ENCODE results near the gene RAB42. TPM values are rescaled to one million over a fixed set of nuclear protein-coding genes. Genes with fewer than 3 reads are reported as not detected.

RAB42 gene
- total RNA-seq, result 1 to 10 TPM; 1.5 to 2.0 TPM

- Histone ChIP-seq H3K27ac (peak within 1 kb of the TSS in 1 of 2 donors; percentile 51), H3K9me3 (no peaks in the 10 kb centered on the region), H3K4me1 (peaks cover 0 to 5% of the 10 kb centered on the region in 2 donors), H3K36me3 (no peaks in the 10 kb centered on the region), H3K27me3 (no peaks in the 10 kb centered on the region), H3K4me3 (peak within 1 kb of the TSS; percentile 49 to 63)
- no peak for TF ChIP-seq CTCF (IDR thresholded peaks at IDR 0.05)
- DNase-seq (ENCODE audit: low spot score), result no peak
Observed at GRCh38 chr1:28591708-28592320, at the start of gene RAB42. Gene RAB42 (plus strand): TSS chr1:28592265. CDS start chr1:28592512, 247 bp downstream.

- no peak for DNase-seq (ENCODE audit: low spot score)
- TF ChIP-seq CTCF (IDR thresholded peaks at IDR 0.05), result no peak
- H3K4me1 ChIP-seq, result no peaks in the 10 kb centered on the region
- H3K27ac ChIP-seq, result no peak overlapping the region
- no peaks in the 10 kb centered on the region for H3K36me3 ChIP-seq
- H3K4me3 ChIP-seq, result no peak overlapping the region
- no peaks in the 10 kb centered on the region for H3K27me3 ChIP-seq
- H3K9me3 ChIP-seq, result no peaks in the 10 kb centered on the region
Observed at GRCh38 chr1:28545246-28545628, 46.8 kb upstream of the RAB42 start.

- DNase-seq (ENCODE audit: low spot score), result no peak
- no peak overlapping the region for H3K4me3 ChIP-seq
- no peaks in the 10 kb centered on the region for H3K27me3 ChIP-seq
- no peaks in the 10 kb centered on the region for H3K36me3 ChIP-seq
- H3K27ac ChIP-seq, result no peak overlapping the region
- no peaks in the 10 kb centered on the region for H3K9me3 ChIP-seq
- TF ChIP-seq CTCF (IDR thresholded peaks at IDR 0.05), result no peak
- H3K4me1 ChIP-seq, result peaks cover 0 to 3% of the 10 kb centered on the region in 2 donors
Observed at GRCh38 chr1:28548318-28548717, 43.7 kb upstream of the RAB42 start.

- TF ChIP-seq CTCF (IDR thresholded peaks at IDR 0.05), result no peak
- no peak overlapping the region for H3K4me3 ChIP-seq
- H3K36me3 ChIP-seq, result peaks cover 7% of the 10 kb centered on the region
- DNase-seq (ENCODE audit: low spot score), result no peak
- H3K27ac ChIP-seq, result no peak overlapping the region
- H3K4me1 ChIP-seq, result peaks cover 0 to 10% of the 10 kb centered on the region in 2 donors
- no peaks in the 10 kb centered on the region for H3K27me3 ChIP-seq
- no peaks in the 10 kb centered on the region for H3K9me3 ChIP-seq
Observed at GRCh38 chr1:28551381-28551780, 40.7 kb upstream of the RAB42 start.

- peak within 1 kb of the TSS; percentile 75 to 90 for H3K4me3 ChIP-seq
- peak within 1 kb of the TSS; percentile 85 to 88 for H3K27ac ChIP-seq
- DNase-seq (ENCODE audit: low spot score), result peak; percentile 96
- peaks cover 0 to 10% of the 10 kb centered on the region in 2 donors for H3K4me1 ChIP-seq
- peaks cover 14% of the 10 kb centered on the region for H3K36me3 ChIP-seq
- no peaks in the 10 kb centered on the region for H3K9me3 ChIP-seq
- TF ChIP-seq CTCF (IDR thresholded peaks at IDR 0.05), result no peak
- no peaks in the 10 kb centered on the region for H3K27me3 ChIP-seq
Observed at GRCh38 chr1:28552758-28553663, 39.1 kb upstream of the RAB42 start, which contains the start of gene TRNAU1AP. Gene TRNAU1AP (plus strand): TSS chr1:28553085. CDS start chr1:28553111, 26 bp downstream.
